Gastrocnemius medialis (tissue), 4 donors: Measurements from ENCODE around the gene A2ML1. TPM values are rescaled to one million over a fixed set of nuclear protein-coding genes. Genes with fewer than 3 reads are reported as not detected.
"Not testable (repeated sequence)": the region's sequence is repeated elsewhere in the genome, so short reads cannot be mapped to it uniquely, and the experiment has no call there.

ENCODE experiments used
- ATAC-seq, 2 donors: fragments of 150-250 bp; one replicate each; pipeline ENCODE4 v1.9.1; 2016
- DNase-seq, 2 donors: peaks; one replicate each; pipeline ENCODE4 v3.0.0-alpha.2; 2019
- H3K27ac ChIP-seq, 4 donors: fragments of 200-600 bp; sonication (generic); 1 replicate in 1 of 4; 2 replicates in 3 of 4; pipeline ENCODE4 v1.5.1; 2016 to 2018; ENCODE audit warnings: mild to moderate bottlenecking in 2 of 4, moderate library complexity in 1 of 4
- H3K27me3 ChIP-seq, 3 donors: fragments of 200-600 bp; sonication (generic) in 2 of 3; 1 replicate in 1 of 3; 2 replicates in 2 of 3; pipeline versions ENCODE4 v1.5.1 to v1.6.0; 2016 to 2019; ENCODE audit warnings: mild to moderate bottlenecking in 1 of 3, moderate library complexity in 1 of 3
- H3K36me3 ChIP-seq, 2 donors: fragments of 200-600 bp; sonication (generic) in 1 of 2; one replicate each; pipeline ENCODE4 v1.5.1; 2017 to 2018
- H3K4me1 ChIP-seq, 2 donors: fragments of 200-600 bp; sonication (generic) in 1 of 2; one replicate each; pipeline ENCODE4 v1.5.1; 2016 to 2017; ENCODE audit warnings: mild to moderate bottlenecking in 2 of 2
- H3K4me3 ChIP-seq, 4 donors: fragments of 200-600 bp; sonication (generic) in 3 of 4; 1 replicate in 1 of 4; 2 replicates in 3 of 4; pipeline ENCODE4 v1.5.1; 2016 to 2019; ENCODE audit warnings: mild to moderate bottlenecking in 2 of 4
- H3K9me3 ChIP-seq, 3 donors: fragments of 200-600 bp; sonication (generic) in 2 of 3; 1 replicate in 1 of 3; 2 replicates in 2 of 3; pipeline ENCODE4 v1.5.1; 2016 to 2019
- POLR2A ChIP-seq, 2 donors: fragments of 450-650 bp; IDR thresholded peaks; one replicate each; pipeline ENCODE4 v1.6.1; 2017; ENCODE audit warnings: antibody characterized with exemption in 2 of 2, mild to moderate bottlenecking in 2 of 2, moderate library complexity in 2 of 2
- in situ Hi-C, 4 donors: fragments of 200-750 bp; cut with MboI; loops; one replicate each; pipeline versions ENCODE4 v1.15.0 to v1.8.0; 2017; ENCODE audit warnings: low sequenced_read_pairs in 4 of 4
- intact Hi-C: fragments of 100-400 bp; cut with DNase I; formaldehyde crosslinking; loops from one replicate; pipeline ENCODE4 v1.15.1; 2023; ENCODE audit warnings: low total_unique reads
- total RNA-seq, 4 donors: library from RNA; depleted of rRNA; stranded (reverse); fragments of >200 nt; gene quantifications; one replicate each; pipeline versions ENCODE4 v1.1.0 to v1.2.3, GENCODE V29; 2016
- TF ChIP-seq, protein P1 (sequence below), 5 experiments: fragments of 450-650 bp in 3 of 5; fragments of 200-600 bp in 2 of 5; sonication (generic) in 2 of 5; IDR thresholded peaks in 4 of 5; conservative IDR thresholded peaks in 1 of 5; 1 replicate in 4 of 5; 2 replicates in 1 of 5; pipeline ENCODE4 v1.5.1; 2016 to 2019; ENCODE audit warnings: antibody characterized with exemption in 5 of 5, mild to moderate bottlenecking in 3 of 5, moderate library complexity in 3 of 5

A2ML1 gene
- total RNA-seq, 4 donors from 2014 or later, result not detected

DNA sequence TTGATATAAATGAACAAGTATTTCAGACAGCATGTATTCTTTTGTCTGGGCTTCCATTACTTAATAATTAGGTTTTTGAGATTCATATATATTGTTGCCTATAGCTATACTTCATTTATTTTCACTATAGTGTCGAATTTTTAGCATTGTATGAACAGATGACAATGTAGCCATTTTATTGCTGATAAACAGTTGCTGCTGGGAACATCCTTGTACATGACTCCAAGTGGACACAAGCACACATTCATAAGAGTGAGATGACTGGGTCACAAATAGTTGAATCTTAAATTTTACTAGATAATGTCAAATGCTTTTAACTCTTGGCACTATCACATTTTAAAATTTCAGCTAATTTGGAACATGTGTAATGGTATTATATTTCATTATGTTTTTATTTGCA, 72.6 kb downstream of the A2ML1 start:
- ATAC-seq (no peak), DNase-seq (no peak)
- Histone ChIP-seq H3K27ac (no peak overlapping the region), H3K4me3 (no peak overlapping the region), H3K27me3 (no peaks in the 10 kb centered on the region), H3K4me1 (peaks cover 0 to 3% of the 10 kb centered on the region in 2 donors), H3K9me3 (no peaks in the 10 kb centered on the region), H3K36me3 (no peaks in the 10 kb centered on the region)
- intact Hi-C loops, result no loop called here
- TF ChIP-seq, protein P1, sequence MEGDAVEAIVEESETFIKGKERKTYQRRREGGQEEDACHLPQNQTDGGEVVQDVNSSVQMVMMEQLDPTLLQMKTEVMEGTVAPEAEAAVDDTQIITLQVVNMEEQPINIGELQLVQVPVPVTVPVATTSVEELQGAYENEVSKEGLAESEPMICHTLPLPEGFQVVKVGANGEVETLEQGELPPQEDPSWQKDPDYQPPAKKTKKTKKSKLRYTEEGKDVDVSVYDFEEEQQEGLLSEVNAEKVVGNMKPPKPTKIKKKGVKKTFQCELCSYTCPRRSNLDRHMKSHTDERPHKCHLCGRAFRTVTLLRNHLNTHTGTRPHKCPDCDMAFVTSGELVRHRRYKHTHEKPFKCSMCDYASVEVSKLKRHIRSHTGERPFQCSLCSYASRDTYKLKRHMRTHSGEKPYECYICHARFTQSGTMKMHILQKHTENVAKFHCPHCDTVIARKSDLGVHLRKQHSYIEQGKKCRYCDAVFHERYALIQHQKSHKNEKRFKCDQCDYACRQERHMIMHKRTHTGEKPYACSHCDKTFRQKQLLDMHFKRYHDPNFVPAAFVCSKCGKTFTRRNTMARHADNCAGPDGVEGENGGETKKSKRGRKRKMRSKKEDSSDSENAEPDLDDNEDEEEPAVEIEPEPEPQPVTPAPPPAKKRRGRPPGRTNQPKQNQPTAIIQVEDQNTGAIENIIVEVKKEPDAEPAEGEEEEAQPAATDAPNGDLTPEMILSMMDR (IDR thresholded peaks at IDR 0.05 in 4 of 5, conservative IDR thresholded peaks at IDR 0.05 in 1 of 5), result no peak
- no peak for TF ChIP-seq POLR2A (IDR thresholded peaks at IDR 0.05)
- in situ Hi-C loops, result loop anchor here in 1 of 4 donors (10.0 kb wide), 1 partner anchor 210 kb away; no protein-coding TSS in a partner anchor

DNA sequence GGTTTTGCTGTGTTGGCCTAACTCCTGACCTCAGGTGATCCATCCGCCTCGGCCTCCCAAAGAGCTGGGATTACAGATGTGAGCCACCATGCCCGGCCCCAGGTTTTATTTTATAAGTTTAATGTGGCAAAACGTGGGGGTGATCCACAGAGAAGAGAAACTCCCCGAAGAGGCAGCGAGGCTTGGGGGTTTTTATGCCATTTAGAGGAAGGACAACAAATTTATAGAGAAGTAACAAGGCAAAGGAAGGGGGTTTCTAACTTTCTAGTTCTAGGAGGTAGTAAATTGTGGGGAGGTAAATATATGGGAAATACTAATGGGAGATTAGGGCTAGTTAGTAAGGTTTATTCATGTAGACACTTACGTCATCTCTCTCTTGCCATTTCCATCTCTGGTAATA, 74.7 kb downstream of the A2ML1 start:
- no peaks in the 10 kb centered on the region for H3K4me1 ChIP-seq
- H3K36me3 ChIP-seq, result no peaks in the 10 kb centered on the region
- H3K4me3 ChIP-seq, result no peak overlapping the region
- TF ChIP-seq POLR2A (IDR thresholded peaks at IDR 0.05), result no peak
- TF ChIP-seq, protein P1 (IDR thresholded peaks at IDR 0.05 in 4 of 5, conservative IDR thresholded peaks at IDR 0.05 in 1 of 5), result no peak
- H3K27ac ChIP-seq, result no peak overlapping the region
- no peaks in the 10 kb centered on the region for H3K9me3 ChIP-seq
- no peak for ATAC-seq
- intact Hi-C loops (no loop called here), in situ Hi-C loops (loop anchor here in 1 of 4 donors (10.0 kb wide), 1 partner anchor 212 kb away; no protein-coding TSS in a partner anchor)
- DNase-seq, result no peak
- no peaks in the 10 kb centered on the region for H3K27me3 ChIP-seq

DNA sequence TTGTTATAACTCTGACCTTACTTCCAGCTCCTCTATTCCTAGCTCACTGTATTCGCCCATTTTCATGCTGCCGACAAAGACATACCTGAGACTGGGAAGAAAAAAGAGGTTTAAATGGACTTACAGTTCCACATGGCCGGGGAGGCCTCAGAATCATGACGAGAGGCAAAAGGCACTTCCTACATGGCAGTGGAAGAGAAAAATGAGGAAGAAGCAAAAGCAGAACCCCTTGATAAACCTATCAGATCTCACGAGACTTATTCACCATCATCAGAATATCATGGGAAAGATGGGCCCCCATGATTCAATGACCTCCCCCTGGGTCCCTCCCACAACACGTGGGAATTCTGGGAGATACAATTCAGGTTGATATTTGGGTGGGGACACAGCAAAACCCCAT, 77.4 kb downstream of the A2ML1 start:
- in situ Hi-C loops (loop anchor here in 1 of 4 donors (10.0 kb wide), 1 partner anchor 215 kb away; no protein-coding TSS in a partner anchor), intact Hi-C loops (no loop called here)
- Histone ChIP-seq H3K27ac (no peak overlapping the region), H3K9me3 (no peaks in the 10 kb centered on the region), H3K4me1 (no peaks in the 10 kb centered on the region), H3K27me3 (no peaks in the 10 kb centered on the region), H3K4me3 (no peak overlapping the region), H3K36me3 (no peaks in the 10 kb centered on the region)
- ATAC-seq (no peak), DNase-seq (no peak)
- TF ChIP-seq POLR2A (IDR thresholded peaks at IDR 0.05), result no peak
- TF ChIP-seq, protein P1 (IDR thresholded peaks at IDR 0.05 in 4 of 5, conservative IDR thresholded peaks at IDR 0.05 in 1 of 5), result no peak

DNA sequence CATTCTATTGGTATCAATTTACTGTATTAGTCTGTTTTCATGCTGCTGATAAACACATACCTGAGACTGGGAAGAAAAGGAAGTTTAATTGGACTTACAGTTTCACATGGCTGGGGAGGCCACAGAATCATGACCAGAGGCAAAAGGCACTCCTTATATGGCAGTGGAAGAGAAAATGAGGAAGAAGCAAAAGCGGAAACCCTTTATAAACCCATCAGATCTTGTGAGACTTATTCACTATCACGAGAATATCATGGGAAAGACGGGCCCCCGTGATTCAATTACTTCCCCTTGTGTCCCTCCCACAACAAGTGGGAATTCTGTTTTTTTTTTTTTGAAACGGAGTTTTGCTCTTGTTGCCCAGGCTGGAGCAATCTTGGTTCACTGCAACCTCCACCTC, 80.3 kb downstream of the A2ML1 start:
- in situ Hi-C loops, H3K36me3 ChIP-seq, H3K27ac ChIP-seq, H3K4me3 ChIP-seq, H3K4me1 ChIP-seq, intact Hi-C loops, ATAC-seq, DNase-seq, H3K27me3 ChIP-seq, H3K9me3 ChIP-seq: not testable (repeated sequence)

DNA sequence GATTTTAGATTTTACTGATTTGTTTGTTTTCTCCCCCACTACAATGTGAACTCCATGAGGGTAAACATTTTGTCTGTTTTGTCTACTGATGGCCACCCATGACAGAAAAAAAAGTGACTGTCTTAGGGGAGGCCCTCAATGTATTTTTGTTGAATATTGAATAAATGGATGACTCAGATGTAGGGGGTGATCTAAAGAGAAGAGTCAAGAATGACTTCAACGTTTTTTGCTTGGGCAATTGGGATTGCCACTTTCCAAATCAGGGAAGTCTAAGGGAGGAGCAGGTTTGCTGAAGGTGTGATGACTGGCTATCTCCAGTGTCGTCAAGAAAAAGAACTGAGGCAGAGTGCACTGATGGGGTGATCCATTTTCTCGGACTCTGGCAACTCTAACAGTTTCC, 81.2 kb downstream of the A2ML1 start:
- intact Hi-C loops (no loop called here), in situ Hi-C loops (no loop called here)
- ATAC-seq (no peak), DNase-seq (no peak)
- Histone ChIP-seq H3K4me1 (no peaks in the 10 kb centered on the region), H3K27me3 (no peaks in the 10 kb centered on the region), H3K27ac (no peak overlapping the region), H3K4me3 (no peak overlapping the region), H3K9me3 (no peaks in the 10 kb centered on the region), H3K36me3 (no peaks in the 10 kb centered on the region)
- TF ChIP-seq, protein P1 (IDR thresholded peaks at IDR 0.05 in 4 of 5, conservative IDR thresholded peaks at IDR 0.05 in 1 of 5), result no peak
- no peak for TF ChIP-seq POLR2A (IDR thresholded peaks at IDR 0.05)
